ENCODE measurements around the gene ZNF473.

Gene ZNF473

DNA sequence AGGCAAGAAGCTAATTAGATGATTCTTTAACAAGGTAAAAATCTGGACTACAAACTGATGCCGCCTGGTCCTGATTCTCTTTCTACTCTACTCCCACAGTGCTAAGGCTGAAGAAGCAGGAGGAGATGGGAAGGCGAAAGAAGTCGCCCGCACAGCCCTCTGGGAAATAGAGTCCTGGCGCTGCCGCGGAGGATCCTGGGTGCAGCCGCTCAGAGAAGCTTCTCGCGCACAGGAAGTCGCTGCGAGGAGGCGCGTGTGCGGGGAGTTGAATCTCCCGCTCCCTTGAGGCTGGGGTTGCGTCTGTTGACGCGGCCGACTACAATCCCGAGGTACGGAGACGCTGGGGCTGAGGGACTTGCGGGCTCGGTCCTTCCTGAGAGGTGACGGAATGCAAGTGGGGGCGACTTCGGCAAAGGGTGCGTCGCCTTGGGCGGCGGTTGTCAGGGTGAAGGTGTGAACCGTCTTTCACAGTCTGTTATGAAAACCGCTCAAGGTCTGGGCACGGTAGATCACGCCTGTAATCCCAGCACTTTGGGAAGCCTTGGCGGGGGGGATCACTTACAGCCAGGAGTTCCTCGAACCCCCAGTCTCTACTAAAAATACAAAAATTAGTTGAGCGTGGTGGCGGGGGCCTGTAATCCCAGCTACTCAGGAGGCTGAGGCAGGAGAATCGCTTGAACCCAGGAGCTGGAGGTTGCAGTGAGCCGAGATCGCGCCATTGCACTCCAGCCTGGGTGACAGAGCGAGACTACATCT lies at the start of gene ZNF473:
Gene ZNF473 (plus strand): TSS at position 212 of the 756 bp plus-strand sequence. CDS start 5,078 bp downstream, outside the sequence.
- FAIRE-seq = no peak

DNA sequence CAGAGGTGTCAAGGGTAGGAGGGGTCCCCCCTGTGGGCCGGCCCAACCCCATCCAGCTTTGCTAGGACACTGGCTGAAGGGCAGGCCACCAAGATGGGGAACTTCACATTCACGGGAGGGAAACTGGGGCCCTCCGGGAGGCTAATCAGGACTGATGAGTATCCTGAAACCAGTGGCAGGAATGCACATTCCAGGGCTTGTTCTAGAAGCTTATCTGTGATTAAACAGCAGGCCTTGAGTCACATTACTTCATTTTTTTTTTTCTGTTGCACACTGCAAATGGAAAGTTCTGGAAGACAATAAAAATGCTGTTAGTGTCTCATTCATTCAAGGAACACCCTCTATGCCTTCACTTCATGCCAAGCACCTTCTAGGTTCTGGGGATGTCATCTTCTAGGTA lies 49.3 kb upstream of the ZNF473 start:
- no peak for FAIRE-seq

DNA sequence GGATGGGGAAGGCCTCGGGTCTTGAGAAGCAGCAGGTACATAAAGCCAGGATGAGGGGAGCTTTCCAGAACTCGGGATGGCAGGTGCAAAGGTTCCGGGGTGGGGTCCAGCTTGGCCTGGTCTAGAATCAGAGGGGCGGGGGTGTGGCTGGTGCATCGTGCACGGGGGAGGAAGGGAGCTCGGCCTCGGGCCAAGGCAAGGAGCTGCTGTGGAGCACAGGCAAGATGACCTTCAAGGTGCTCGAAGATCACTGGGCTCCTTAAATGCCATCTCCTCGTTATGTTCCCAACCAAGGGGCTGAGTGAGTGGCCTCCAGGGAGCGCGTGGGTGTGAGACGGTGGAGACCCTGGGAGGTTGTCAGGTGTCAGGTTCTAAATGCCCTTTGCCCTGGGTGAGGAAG lies 48.7 kb upstream of the ZNF473 start:
- FAIRE-seq = no peak

DNA sequence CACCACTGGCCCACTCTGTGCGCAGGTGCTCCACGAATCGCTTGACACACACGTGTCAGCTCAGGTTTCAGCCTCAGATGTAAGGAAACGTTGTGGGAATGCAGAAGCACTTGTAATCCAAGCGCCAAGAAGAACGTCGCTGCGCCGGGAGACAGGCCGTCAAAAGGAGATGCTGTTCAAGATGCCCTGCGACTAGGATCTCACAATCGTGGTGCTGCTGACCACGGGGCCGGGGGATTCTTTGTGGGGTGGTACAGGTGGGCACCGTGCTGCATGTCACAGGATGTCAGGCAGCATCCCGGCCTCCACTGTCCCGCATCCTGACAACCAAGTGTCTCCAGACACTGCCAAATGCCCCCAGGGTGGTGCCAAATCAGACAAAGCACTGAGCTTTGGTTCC lies 47.9 kb upstream of the ZNF473 start:
- FAIRE-seq = no peak

DNA sequence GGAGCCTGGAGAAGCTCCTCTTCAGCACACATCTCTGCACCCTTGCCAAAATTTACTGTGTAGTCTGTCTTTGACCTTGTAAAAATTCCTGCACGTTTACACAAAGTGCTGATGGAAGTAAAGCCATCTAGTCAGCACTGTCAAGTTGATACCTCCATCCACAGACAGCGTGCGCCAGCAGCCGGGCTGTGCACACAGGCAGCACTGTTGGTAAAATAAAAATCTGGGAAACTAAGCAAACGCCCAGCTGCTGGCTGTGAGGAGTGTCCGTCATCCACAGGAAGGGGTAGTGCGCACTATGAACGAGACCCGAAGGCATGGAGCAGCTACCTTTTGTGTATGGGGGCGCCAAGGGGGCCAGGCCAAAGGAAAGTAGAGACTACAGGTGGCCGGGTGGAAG lies 47.5 kb upstream of the ZNF473 start:
- no peak for FAIRE-seq

DNA sequence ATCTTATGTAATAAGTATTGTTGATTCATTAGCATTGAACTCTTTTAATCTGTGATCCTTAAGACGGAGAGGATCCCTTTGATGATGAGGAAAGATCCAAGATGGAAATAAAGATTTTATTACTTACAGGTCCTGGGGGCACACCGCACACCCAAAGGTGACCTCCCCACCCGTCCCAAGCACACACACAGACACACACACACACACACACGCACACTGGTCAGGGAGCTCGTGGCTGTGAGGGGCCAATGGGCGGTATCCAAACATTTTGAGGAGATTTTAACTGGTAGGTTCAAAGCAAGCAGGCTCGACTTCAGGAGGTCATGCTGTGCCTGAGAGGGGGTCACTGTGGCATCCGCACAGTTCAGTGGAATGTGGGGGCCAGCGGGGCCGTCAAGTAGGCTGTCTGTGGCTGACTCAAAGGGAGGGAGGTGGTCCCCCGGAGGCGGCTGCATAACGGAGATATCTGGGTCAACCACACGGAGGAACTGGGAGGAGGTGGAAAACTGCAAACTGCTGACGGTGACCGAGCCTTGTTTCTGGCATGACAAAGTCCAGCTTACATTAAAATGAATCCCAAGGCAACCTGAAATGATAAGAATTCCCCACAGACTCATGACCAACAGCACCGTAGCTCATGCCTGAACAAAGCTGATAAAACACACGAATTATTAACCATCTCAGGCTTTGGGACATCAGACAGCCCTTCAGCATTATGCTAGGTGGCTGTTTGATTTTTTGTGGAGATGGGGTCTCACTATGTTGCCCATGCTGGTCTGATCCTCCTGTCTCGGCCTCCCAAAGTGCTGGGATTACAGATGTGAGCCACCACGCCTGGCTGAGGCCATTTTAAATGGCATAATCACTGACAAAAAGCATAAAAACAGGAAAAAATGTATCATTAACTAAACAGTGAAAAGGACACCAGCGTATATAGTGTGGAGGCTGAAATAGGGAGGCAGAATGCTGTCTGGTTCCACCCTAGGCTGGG lies 43.9 kb upstream of the ZNF473 start:
- no peak for FAIRE-seq

DNA sequence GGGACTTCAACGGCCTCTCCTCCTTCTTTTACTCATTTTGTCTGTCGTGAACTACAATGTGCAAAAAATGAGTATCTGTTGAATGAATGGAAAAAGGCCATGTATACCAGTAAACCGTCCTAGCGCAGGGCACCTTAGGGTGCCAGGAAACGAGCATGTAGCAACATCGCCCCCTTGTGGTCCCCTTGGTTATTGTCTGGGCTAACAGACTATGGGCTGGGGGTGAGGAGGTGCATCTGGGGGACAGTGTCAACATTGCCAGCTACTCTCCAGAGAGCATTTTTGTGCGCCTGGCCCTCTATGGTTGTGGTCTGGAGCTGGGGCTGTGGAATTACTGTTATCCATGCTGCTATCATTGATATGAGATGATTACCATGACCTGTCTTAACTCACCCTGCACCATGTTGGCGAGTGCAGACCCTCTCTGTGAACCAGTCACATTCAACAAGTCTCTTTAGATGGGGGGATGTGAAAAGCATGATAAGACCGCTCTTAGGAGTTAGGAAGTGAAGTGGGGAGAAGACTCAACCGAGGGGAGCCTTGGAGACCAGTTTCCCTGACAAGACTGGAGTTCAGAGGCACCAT lies 42.1 kb upstream of the ZNF473 start:
- no peak for FAIRE-seq

DNA sequence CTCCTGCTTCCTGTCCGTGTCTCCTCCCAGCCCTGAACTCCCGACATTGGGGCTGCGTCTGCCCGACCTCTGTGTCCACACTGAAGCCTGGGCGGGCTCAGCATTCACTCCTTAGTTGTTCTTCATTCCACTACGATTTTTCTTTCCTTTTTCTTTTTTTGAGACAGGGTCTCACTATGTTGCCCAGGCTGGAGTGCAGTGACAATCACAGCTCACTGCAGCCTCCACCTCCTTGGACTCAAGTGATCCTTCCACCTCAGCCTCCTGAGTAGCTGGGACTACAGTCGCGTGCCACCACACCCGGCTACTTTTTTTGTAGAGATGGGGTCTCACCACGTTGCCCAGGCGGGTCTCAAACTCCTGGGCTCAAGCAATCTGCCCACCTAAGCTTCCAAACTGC lies 41.3 kb upstream of the ZNF473 start:
- FAIRE-seq = no peak

DNA sequence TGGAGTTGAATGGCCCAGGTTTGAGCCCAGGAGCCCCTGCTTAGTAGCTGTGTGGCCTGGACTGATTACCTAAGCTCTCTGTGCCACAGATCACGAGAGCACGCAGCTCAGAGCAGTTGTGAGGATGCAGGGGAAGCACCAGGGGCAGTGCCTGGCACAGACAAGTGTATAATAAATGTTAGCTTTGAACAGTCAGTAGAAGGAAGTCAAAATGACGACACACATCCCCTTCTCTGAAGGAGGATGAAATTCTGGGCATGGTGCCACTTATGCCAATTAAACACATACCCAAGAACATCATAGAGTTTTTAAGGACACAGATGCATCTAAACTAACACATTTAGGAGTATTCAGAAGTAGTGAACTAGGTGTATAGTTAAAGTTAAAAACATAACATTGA lies 39.9 kb upstream of the ZNF473 start:
- FAIRE-seq = no peak

DNA sequence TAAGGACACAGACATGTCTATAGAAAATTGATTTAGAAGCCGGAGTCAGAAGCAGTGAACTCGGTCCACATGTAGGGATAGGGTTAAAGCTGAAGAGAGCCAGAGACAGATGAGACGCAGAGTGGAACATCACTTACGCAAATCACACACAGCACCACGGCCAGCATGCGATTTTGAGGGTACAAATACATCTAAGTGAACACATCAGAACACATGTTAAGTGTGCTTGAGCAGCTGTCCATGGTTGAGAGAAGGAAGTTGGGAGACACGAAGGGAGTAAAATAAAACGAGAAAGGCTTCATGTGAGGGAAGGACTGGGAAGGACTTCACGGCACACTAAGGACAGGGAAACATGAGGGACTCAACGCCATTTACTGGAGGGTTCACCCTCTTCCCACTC lies 39.5 kb upstream of the ZNF473 start:
- no peak for FAIRE-seq

DNA sequence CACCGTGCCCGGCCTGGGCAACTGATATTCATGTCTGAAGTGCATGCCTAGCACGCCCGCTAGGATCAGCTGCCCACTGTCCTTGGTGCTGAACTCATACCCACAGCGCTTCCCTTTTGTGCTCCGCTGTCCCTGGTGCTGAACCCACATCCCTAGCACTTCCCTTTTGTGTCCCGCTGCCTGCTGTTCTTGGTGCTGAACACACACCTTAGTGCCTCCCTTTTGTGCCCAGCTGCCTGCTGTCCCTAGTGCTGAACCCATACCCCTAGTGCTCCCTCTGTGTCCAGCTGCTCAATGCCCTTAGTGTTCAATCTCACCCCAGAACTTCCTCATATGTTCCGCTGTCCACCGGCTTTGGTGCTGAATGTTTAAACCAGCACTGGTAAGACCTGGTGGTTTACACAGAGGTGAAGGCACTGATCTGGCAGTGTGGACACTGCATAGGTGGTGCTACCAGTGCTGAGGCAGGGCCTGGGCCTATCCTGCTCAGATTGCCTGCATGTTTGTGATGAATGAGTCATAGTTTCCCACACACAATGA lies 38.6 kb upstream of the ZNF473 start:
- FAIRE-seq = no peak

DNA sequence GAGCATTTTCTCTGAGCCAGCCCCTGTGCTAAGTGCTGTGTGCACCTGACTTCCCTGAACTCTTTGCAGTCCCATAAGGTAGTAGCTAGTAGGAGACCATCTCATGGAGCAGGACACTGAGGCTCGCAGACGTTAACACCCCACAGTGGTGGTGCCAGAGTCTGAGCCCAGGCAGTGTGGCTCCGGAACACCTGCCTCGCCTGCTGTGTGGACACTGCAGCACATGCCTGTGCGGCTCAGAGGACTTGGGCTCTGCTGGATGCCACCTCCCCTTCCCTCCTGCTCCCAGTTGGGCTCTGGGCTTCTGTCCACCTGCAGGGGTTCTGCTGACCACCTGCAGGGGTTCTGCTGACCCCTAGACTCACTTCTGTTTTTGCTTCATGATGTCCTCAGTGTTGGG lies 37.8 kb upstream of the ZNF473 start:
- FAIRE-seq = no peak

DNA sequence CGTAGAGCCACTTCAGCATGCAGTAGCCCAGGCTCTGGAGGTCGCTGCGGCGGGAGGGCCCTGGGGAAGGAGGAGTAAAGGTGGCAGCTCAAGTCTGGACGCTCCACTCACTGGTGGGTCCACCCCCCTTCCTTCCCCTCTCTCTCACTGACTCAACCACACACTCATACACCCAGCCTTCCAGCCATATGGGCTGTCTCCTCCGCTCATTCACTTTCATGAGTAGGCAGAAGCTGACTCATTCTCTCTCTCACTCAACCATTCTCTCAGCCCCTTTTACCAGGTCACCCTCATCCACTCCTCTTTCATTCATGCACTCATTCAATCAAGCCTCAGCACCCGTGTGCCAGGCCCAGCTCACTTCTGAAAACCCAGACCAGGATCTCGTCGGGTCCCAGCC lies 37.4 kb upstream of the ZNF473 start:
- FAIRE-seq = no peak

DNA sequence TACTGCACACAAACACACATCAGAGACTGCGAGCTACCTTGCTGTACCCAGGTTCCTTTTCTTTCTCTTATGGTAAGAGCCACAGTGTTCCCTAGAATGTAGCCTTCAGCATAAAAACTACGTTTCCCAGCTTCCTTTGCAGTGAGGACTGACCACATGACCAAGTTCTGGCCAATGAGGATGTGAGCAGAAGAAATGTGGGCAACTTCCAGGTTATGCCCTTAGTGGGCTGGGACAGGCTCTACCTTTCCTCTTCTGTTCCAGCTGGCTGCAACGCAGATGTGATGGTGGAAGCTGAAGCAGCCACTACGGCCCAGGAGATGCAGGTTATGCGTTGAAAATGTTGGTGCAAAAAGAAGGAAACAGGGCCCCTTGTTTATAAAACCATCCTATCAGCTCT lies 28.1 kb upstream of the ZNF473 start:
- no peak for FAIRE-seq

DNA sequence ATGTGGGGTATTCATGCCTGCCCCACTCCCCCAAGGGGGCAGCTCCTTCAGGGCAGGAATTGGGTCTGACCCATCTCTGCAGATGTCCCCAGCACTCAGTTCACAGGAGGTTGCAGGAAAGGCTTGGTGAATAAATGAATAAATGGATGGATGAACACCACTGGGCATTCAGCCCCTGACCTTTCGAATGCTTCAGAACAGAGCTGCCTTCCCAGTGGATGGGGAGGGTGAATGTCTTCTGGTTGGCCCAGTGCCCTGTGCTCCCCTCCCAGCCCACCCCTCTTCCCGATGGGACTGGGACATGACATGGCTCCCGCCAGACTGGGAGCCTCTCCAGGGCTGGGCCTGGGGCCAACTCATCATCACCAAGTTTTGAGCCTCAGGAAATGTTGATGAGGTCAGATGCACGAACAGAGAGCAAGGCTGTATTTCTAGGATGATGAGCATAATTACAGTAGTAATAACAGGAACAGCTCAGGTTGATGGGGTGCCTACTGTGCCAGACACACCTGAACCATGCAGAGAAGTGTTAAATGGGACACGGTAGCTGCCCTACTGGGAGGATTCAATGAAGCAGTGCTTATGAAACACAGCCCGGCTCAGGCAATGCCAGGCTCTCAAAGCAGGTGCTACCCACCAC lies 26.3 kb upstream of the ZNF473 start:
- FAIRE-seq = no peak

DNA sequence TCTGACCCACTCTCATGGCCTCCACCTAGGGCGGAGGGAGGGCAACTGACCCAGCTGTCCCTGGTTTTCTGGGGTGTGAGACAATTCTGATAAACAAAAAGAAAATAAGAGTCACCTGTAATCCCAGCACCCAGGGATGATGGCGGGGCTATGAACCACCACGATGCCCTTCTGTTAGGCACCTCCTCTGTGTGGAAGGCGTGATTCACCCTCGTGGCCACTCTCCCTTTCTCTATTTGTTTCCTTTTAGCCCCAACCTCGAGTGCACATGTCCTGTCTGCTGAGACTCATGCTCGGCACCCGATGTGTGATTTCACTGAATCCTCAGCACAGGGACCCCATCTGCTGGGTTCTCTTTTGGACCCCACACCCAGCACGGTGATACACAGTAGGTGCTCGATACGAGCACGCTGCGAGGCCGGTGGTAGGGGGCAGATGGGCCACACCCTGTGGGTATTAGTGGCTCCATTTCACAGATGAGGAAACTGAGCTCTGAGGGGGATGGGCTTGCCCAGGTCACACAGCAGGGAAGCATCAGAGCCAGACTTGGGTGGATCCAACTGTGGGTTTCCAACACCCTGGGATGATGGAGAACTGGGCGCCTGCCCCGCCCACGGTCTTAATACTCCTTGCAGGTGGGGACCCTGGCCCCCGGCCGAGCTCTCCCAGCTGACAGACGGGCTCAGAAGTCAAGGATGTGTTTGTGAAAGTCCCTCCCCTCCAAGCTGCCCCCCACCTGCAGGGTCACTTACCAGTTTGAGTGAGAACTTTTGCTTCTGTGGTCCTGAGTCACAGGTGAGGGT lies 25.6 kb upstream of the ZNF473 start:
- FAIRE-seq = no peak

DNA sequence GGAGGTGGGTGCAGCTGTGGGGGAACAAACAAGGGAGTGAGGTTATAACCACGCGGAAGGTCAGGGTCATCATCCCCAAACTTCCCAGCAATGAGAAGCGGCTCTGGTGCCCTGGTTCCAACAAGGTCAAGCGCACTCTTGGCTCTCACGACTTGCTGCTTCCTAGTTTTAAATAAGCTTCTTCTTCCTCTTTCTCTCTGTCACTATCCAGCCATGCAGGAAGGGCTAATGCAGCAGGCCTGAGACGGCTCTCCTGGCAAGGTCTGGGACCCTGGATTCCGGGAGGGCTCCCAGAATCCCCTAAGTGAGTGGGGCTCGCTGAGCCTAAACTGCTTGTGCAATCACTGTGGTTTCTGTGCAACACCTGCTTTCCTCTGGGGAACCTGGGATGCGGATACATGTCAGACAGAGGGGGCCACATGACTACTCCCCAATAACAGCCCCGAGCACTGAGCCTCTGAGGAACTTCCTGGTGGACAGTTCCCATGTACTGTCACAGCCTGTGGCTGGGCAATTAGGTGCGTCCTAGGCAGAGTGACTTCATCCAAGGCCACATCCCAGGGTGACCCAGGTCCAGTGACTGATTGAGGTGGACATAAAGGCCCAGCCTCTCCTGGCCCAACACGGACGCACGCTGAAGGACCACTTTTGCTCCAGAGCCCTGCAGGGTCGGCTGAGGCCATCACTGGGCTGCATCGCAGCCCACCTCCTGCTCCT lies 24.8 kb upstream of the ZNF473 start:
- FAIRE-seq = no peak

DNA sequence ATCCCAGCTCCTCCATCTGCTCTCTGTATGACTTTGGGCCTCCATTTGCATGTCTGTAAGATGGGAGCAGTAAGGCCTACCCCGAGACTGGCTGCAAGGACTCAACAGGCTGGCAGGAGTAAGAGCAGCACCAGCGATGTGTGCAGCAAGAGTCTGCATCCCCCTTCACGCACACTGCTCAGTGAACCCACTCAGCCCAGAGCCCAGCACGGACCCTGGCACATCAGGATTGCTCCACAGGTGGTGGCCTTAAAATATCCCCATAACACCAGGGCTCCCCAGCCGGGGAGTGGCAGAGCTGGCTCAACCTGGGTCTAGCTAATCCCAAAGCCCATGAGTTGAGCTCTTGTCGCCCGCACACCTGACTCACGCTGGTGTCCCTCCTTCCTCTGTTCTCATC lies 24.0 kb upstream of the ZNF473 start:
- no peak for FAIRE-seq

DNA sequence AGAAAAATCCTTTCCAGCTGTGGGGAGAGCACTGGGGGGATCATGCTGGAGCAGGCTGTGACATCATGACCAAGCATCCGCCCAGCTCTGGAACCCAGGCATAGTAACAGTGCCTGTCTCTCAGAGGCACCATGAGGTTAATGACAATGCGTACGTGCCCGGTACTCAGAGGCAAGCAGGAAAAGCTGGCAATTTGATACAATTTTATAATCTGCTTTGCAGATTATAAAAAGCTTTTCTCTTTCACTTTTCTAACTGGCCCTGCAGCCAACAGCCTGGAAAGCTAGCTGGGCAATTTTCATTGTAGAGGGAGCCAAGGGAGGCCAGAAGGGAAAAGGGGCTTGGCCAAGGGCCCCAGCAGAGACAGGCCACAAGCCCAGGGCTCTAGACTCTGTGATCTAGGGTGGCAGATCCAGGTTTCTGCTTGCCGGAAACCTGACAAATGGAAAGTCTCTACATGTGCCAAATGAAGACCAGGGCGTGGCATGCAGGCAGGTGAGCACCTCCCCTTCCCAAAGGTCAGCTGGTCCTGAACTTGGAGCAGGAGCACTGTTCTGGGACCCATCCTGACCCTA lies 23.3 kb upstream of the ZNF473 start:
- FAIRE-seq = no peak

DNA sequence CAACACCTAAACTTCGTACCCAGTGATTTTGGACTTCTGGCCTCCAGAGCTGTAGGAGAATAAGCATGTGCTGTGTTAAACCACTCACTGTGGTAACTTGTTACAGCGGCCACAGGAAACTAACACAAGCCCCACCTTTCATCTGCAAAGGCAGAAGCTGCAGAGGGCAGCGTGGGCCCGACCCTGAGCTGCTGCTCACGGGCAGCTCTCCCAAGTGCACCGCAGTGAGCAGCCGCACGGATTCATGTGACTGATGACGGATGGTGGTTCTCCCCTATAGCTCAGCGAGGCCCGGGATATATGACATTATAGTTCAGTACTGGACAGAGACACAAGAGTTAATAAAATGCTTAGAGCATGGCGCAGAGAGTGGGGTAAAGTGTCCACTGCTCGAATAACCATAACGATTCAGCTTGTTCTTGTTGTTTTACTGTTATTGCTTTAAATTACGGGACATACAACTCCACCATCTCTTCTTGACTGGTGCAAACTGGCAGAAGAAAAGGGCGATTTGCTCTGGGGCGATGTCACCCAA lies 22.5 kb upstream of the ZNF473 start:
- FAIRE-seq = no peak
